ENCODE measurements around the gene ASXL1. TPM values are rescaled to one million over a fixed set of nuclear protein-coding genes. Genes with fewer than 3 reads are reported as not detected.

Gene ASXL1
- total RNA-seq, 2 donors from 2014 or later, result 39.9 to 42.5 TPM

DNA sequence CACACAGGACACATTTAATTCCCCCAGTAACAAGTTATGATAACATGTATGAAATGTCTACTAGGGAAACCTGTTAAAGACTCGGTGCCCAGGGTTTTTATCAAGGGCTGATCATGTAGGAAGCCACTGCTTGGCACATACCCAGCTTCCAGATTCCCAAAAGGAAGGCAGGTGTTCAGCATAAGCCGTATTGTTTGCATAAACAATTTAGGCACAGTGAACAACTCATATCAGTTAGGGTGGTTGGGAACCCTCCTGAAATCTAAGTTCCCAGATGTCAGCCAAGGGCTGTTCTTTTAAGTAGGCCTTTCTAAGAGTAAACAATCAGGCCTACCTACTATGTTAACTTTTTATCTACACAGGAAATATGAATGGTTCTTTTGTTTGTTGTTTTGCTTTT, 74.1 kb downstream of the ASXL1 start:
- no peak for DNase-seq
- ATAC-seq, result peak; percentile 13
- intact Hi-C loops (cut with DNase I, micrococcal nuclease), result no loop called here

DNA sequence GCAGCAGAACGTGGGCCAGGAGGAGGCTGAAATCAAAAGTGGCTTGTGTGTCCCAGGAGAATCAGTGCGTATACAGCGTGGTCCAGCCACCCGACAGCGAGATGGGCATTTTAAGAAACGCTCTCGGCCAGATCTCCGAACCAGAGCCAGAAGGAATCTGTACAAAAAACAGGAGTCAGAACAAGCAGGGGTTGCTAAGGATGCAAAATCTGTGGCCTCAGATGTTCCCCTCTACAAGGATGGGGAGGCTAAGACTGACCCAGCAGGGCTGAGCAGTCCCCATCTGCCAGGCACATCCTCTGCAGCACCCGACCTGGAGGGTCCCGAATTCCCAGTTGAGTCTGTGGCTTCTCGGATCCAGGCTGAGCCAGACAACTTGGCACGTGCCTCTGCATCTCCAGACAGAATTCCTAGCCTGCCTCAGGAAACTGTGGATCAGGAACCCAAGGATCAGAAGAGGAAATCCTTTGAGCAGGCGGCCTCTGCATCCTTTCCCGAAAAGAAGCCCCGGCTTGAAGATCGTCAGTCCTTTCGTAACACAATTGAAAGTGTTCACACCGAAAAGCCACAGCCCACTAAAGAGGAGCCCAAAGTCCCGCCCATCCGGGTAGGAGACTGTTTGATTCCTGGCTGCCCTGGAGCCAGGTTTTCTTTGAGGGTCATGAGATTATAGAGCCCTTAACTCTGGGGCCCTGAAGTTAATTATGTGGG, 75.3 kb downstream of the ASXL1 start:
- intact Hi-C loops (cut with DNase I, micrococcal nuclease), result no loop called here
- DNase-seq (no peak), ATAC-seq (no peak)

DNA sequence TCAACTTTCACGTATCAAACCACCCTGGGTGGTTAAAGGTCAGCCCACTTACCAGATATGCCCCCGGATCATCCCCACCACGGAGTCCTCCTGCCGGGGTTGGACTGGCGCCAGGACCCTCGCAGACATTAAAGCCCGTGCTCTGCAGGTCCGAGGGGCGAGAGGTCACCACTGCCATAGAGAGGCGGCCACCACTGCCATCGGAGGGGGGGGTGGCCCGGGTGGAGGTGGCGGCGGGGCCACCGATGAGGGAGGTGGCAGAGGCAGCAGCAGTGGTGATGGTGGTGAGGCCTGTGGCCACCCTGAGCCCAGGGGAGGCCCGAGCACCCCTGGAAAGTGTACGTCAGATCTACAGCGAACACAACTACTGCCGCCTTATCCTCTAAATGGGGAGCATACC, 76.3 kb downstream of the ASXL1 start:
- ATAC-seq (no peak), DNase-seq (no peak)
- intact Hi-C loops (cut with DNase I, micrococcal nuclease), result no loop called here

DNA sequence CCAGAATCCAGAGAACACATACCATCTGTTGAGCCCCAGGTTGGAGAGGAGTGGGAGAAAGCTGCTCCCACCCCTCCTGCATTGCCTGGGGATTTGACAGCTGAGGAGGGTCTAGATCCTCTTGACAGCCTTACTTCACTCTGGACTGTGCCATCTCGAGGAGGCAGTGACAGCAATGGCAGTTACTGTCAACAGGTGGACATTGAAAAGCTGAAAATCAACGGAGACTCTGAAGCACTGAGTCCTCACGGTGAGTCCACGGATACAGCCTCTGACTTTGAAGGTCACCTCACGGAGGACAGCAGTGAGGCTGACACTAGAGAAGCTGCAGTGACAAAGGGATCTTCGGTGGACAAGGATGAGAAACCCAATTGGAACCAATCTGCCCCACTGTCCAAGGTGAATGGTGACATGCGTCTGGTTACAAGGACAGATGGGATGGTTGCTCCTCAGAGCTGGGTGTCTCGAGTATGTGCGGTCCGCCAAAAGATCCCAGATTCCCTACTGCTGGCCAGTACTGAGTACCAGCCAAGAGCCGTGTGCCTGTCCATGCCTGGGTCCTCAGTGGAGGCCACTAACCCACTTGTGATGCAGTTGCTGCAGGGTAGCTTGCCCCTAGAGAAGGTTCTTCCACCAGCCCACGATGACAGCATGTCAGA, 77.4 kb downstream of the ASXL1 start:
- no peak for DNase-seq
- no peak for ATAC-seq
- intact Hi-C loops (cut with DNase I, micrococcal nuclease), result no loop called here

DNA sequence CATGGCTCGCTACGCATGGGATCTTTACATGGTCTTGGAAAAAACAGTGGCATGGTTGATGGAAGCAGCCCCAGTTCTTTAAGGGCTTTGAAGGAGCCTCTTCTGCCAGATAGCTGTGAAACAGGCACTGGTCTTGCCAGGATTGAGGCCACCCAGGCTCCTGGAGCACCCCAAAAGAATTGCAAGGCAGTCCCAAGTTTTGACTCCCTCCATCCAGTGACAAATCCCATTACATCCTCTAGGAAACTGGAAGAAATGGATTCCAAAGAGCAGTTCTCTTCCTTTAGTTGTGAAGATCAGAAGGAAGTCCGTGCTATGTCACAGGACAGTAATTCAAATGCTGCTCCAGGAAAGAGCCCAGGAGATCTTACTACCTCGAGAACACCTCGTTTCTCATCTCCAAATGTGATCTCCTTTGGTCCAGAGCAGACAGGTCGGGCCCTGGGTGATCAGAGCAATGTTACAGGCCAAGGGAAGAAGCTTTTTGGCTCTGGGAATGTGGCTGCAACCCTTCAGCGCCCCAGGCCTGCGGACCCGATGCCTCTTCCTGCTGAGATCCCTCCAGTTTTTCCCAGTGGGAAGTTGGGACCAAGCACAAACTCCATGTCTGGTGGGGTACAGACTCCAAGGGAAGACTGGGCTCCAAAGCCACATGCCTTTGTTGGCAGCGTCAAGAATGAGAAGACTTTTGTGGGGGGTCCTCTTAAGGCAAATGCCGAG, 78.2 kb downstream of the ASXL1 start:
- no peak for DNase-seq
- intact Hi-C loops (cut with DNase I, micrococcal nuclease), result no loop called here
- ATAC-seq, result no peak

DNA sequence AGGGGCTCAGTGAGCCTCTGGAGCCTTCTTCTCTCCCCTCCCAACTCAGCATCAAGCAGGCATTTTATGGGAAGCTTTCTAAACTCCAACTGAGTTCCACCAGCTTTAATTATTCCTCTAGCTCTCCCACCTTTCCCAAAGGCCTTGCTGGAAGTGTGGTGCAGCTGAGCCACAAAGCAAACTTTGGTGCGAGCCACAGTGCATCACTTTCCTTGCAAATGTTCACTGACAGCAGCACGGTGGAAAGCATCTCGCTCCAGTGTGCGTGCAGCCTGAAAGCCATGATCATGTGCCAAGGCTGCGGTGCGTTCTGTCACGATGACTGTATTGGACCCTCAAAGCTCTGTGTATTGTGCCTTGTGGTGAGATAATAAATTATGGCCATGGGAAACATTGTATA, 78.8 kb downstream of the ASXL1 start:
- ATAC-seq (no peak), DNase-seq (no peak)
- intact Hi-C loops (cut with DNase I, micrococcal nuclease), result no loop called here

DNA sequence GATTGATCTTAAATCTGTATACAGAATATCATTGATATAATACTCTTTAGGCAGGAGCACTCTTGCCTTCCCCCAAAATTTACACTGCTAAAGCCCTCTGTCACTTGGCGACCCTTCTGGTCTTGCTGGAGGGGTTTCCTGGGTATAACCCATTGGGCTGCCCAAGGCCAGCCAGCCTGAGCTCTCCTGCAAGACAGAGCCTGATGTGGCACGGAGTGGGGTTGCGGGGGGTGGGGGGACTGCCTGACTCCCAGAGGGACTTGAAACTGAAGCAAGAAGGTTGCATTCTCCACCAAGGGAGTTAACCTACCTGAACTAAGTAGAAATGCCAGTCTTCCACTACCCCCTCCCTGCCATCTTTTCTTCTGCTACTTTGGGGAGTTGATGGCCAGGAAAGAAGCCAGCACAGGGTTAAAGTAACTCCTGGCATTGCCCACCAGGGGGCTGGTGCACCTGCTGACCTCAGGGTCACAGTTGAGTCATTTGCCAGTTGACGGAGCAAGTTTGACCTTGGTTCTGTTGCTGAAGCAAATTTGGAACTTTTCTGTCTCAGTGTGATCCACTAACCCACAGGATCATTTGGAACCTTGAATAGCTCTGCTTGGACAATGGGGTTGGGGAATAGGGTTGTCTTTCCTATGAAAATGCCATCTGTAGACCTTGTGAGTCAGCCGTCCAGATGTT, 79.4 kb downstream of the ASXL1 start:
- intact Hi-C loops (cut with DNase I, micrococcal nuclease), result no loop called here
- DNase-seq, result no peak
- peak; percentile 15 for ATAC-seq

DNA sequence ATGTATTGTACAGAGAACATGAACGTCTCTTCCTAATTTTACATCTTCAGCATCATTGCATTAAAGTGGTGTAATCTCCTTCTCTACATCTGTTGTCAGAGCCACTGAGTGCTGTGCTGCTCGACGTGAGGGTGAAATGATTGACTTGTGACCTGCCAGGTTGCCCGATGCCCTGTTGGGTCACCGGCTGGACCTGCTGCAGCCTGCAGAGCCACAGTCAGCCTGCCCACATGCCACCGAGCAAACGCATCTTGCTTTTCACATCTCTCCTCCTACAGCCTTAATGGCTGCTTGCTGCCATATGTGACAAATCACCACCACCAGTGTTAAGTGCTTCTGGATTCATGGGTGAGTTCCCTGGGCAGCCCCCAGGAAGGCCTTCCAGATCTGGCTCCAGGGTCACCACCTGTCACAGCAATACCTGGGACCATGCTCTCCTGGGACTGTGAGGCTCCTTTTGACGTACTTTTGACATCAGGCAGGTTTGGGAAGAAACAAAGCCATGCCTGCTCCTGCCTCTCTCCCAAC, 80.3 kb downstream of the ASXL1 start:
- DNase-seq (no peak), ATAC-seq (no peak)
- intact Hi-C loops (cut with DNase I, micrococcal nuclease), result no loop called here

DNA sequence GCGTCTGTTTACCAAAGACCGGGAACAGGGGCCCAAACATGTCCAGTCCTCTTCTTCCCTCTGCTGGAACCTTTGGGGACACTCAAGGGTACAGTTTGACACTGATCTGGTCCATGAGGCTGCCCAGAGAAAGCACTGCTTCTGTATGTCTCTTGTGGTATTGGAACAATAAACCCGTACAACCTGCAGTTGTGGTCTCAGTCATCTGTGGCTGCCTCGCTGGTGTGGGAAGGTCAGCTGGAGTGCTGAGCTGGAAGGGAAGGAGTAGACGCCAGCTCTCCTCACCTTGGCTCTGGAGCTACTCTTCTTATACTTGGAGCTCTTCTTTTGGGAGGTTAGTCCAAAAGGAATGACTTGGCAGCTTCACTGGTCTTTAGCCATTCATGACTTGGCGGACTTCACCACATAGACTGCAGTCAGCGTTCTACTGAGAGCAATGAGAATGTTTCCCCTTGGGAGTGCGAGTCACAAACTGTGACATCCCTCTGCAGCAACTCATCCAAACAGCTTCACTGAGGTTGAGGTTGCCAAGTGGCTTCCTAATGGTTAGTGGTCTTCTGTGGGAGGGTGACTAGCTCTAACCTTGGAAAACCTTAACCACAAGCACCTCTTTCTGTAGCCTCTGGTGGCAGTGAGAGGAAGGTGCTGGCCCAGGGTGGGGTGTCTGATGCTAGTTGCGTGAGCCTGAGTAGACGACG, 81.2 kb downstream of the ASXL1 start:
- ATAC-seq (peak; percentile 19), DNase-seq (no peak)
- intact Hi-C loops (cut with DNase I, micrococcal nuclease), result no loop called here

DNA sequence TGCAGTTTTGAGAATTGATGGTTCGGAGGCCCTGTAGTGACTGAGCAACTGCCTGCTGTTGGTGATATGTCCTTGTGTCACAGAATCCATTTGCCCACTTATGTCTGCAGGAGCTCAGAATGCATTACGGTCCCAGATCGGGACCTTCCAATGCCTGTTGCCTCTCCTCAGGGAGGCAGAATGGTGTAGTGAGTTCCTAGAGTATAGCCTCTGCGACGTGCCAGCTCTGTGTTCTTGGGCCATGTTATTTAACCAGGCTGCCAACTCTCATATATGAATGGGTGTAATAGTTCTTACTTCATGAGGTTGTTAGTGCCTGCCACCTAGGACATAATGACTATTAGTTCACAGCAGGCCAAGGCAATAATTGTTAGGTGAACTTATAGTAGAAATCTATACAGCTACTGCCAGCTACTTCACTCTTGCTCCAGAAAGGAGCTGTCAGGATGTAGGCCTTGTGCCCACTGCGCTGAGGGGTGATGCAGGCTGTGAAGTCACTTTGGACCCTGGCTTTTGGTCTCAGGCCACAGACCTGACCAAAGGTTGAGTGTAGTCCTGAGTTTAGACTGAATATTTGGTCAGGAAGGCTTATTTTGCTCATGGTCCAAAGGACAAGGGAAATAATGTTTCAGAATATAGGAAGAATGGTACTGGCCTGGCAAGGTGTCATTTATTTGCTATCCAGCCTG, 82.1 kb downstream of the ASXL1 start:
- DNase-seq, result no peak
- intact Hi-C loops (cut with DNase I, micrococcal nuclease), result loop anchor here in 1 of 2 donors (10.0 kb wide), 1 partner anchor 75 kb away; no protein-coding TSS in a partner anchor
- ATAC-seq, result no peak

DNA sequence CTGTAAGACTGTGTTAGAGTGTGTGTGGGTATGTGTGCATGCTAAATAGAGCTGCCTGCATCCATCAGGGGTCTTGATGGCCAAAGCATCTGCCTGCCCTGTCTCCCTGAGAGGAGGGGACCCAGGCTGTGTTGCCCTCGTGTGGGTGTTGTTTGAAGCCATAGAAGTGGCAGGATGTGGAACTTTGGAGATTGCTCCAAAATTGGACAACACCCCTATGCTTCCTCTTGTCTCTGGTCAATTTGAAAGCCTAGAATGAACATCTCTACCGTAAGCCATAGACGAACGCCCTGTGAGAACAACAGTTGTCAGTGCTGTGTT, 82.6 kb downstream of the ASXL1 start:
- DNase-seq, result no peak
- ATAC-seq, result no peak
- intact Hi-C loops (cut with DNase I, micrococcal nuclease), result loop anchor here in 1 of 2 donors (10.0 kb wide), 1 partner anchor 76 kb away; no protein-coding TSS in a partner anchor

DNA sequence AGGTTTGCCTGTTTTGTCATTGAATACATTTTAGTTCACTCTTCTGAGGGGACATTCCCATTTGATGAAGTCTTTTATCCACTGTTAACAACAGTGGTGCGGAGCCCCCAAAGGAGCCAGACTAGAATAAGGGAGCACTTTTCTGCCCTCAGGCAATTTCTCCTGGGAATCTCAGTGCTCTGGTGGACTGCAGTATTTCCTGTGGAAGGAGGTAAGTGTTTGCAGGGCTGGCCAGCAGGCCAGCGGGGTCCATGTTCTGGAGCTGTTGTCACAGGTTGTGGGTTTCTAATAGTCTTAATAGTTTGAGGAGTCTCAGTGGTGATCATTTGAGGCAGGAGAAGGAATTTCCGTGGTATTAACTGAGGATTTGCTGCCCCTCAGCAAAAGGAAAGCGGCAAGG, 83.5 kb downstream of the ASXL1 start:
- ATAC-seq (no peak), DNase-seq (no peak)
- intact Hi-C loops (cut with DNase I, micrococcal nuclease), result loop anchor here in 1 of 2 donors (10.0 kb wide), 1 partner anchor 77 kb away; no protein-coding TSS in a partner anchor

DNA sequence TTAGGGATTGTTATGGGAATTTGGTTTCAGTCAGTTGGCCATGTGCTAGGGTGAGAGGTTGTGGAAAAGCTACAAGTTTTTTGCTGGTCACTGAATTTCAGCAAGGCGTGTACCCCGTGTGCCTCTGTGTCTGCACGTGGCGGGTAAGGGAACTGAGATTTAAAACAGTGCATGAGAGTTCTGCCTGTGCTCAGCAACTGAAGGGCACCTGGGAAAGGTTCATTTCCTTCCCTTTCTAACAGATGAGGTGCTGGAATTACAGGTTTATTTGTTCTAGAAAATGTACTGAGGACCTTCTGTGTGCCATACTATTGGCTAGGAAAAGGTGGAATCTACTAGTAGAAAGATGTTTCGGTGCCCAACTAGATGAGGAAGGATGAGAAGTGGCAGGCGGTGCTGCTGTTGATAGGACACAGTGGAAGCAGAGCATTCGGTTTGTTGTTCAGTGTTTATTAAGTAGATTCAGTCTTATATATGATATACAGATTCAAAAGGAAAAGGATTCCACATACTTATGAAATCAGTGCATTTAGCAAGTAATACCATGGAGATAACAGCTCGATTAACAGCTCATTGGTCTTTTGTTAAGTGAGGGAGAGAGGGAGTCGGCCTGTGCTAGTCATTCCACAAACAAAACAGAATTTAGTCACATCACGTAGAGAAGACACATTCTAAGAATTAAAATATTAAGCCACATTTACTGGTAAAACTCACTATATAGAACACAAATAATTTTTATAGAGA, 84.7 kb downstream of the ASXL1 start:
- ATAC-seq (no peak), DNase-seq (no peak)
- intact Hi-C loops (cut with DNase I, micrococcal nuclease), result loop anchor here in 1 of 2 donors (10.0 kb wide), 1 partner anchor 78 kb away; no protein-coding TSS in a partner anchor

DNA sequence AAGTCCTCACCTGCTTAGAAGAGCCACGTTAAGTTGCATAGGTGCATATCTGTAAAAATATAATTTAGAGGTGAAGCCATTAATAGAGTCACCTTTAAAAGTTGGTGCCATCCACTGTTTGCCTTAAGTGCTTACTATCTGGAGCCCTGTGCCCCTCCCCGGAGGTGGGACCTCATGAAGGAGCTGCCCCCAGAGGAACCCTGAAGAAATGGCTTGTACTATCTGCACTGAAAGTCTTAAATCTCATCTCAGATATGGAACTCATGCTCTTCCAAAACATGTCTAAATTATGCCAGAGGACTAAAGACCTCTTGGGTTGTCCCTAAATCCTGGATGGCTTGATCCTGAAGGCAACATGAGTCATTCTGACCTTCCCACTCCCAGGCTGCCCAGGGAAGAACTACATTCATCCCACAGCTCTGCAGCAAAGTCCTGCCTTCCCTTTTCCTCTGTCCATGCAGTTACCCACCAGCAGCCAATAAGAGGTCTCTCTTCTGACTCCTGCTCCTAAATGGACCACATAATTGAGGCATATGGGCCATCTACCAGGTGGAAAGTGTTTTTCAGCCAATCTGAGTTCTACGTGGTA, 85.3 kb downstream of the ASXL1 start:
- intact Hi-C loops (cut with DNase I, micrococcal nuclease), result loop anchor here in 1 of 2 donors (10.0 kb wide), 1 partner anchor 79 kb away; no protein-coding TSS in a partner anchor
- DNase-seq, result no peak
- no peak for ATAC-seq

DNA sequence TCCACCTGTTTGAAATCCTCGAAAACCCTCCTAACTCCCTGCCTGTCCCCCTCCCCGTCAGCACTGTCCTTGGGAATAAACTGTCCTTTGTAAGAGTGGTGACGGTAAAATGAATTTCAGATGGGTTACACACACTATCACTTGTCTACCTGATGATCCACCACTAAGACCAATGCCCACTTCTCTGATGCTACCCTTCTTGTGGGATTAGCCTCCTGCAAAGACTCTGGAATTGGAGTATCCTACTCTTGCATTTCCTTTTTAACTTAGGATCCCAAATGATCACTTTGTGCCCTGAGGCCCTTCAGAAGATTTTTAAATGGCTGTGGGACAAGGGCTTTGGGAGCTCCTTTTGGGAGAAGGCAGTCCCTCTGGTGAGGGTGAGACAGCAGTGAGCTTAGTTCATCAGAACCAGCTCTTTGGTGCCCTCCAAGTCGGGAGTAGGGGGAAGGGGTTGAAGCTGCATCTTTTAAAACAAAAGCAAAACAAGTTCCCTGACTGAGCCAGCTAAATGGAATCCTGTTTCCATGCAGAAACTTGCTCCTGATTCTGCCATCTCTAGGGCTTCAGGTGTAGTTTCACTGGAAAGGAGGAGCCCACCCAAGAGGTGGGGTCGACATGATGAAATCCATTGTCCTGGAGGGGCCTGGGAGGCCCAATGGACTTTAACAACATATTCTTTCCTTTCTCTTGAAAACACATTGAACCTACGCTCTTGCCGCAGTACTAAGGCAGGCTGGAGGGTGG, 86.5 kb downstream of the ASXL1 start:
- no peak for ATAC-seq
- no peak for DNase-seq
- intact Hi-C loops (cut with DNase I, micrococcal nuclease), result loop anchor here in 1 of 2 donors (10.0 kb wide), 1 partner anchor 80 kb away; no protein-coding TSS in a partner anchor
